ENCODE measurements around the gene VKORC1.

VKORC1 gene

GRCh38 chr16:31136287-31136662 lies 41.7 kb upstream of the VKORC1 start:
- Histone ChIP-seq H3K4me3 (ENCODE audit: low read depth in 1 of 2, low read length in 2 of 2) (no peak overlapping the region), H3K36me3 (ENCODE audit: control insufficient read depth in 1 of 2, insufficient read depth in 2 of 2, low read length in 2 of 2) (peaks cover 10 to 17% of the 10 kb centered on the region in 2 donors), H3K27ac (ENCODE audit: low read depth, low read length) (no peak overlapping the region), H3K9me3 (ENCODE audit: control insufficient read depth in 1 of 2, low read length in 2 of 2) (no peaks in the 10 kb centered on the region), H3K27me3 (ENCODE audit: control insufficient read depth in 1 of 2, insufficient read depth in 2 of 2, low read length in 2 of 2) (no peaks in the 10 kb centered on the region), H3K4me1 (ENCODE audit: control insufficient read depth in 1 of 2, insufficient read depth in 2 of 2, low read length in 2 of 2) (peaks cover 43 to 59% of the 10 kb centered on the region in 2 donors), H3K9ac (ENCODE audit: low read depth in 1 of 2, low read length in 2 of 2) (no peak overlapping the region)

- Histone ChIP-seq H3K27me3 (ENCODE audit: control insufficient read depth in 1 of 2, insufficient read depth in 2 of 2, low read length in 2 of 2) (no peaks in the 10 kb centered on the region), H3K4me1 (ENCODE audit: control insufficient read depth in 1 of 2, insufficient read depth in 2 of 2, low read length in 2 of 2) (peaks cover 43 to 57% of the 10 kb centered on the region in 2 donors), H3K4me3 (ENCODE audit: low read depth in 1 of 2, low read length in 2 of 2) (peak within 1 kb of the TSS; percentile 78 to 98), H3K36me3 (ENCODE audit: control insufficient read depth in 1 of 2, insufficient read depth in 2 of 2, low read length in 2 of 2) (peaks cover 10 to 20% of the 10 kb centered on the region in 2 donors), H3K9me3 (ENCODE audit: control insufficient read depth in 1 of 2, low read length in 2 of 2) (no peaks in the 10 kb centered on the region), H3K27ac (ENCODE audit: low read depth, low read length) (peak within 1 kb of the TSS; percentile 86), H3K9ac (ENCODE audit: low read depth in 1 of 2, low read length in 2 of 2) (peak within 1 kb of the TSS; percentile 96 to 100)
Measured at GRCh38 chr16:31135535-31136286, 41.1 kb upstream of the VKORC1 start, which contains the start of gene PRSS8. PRSS8 (minus strand) TSS chr16:31135727; CDS start chr16:31135498, 229 bp downstream.

- Histone ChIP-seq H3K4me1 (ENCODE audit: control insufficient read depth in 1 of 2, insufficient read depth in 2 of 2, low read length in 2 of 2) (peaks cover 48 to 59% of the 10 kb centered on the region in 2 donors), H3K27me3 (ENCODE audit: control insufficient read depth in 1 of 2, insufficient read depth in 2 of 2, low read length in 2 of 2) (no peaks in the 10 kb centered on the region), H3K9me3 (ENCODE audit: control insufficient read depth in 1 of 2, low read length in 2 of 2) (no peaks in the 10 kb centered on the region), H3K9ac (ENCODE audit: low read depth in 1 of 2, low read length in 2 of 2) (peak overlapping the region; percentile 96 to 100), H3K36me3 (ENCODE audit: control insufficient read depth in 1 of 2, insufficient read depth in 2 of 2, low read length in 2 of 2) (peaks cover 10 to 26% of the 10 kb centered on the region in 2 donors), H3K4me3 (ENCODE audit: low read depth in 1 of 2, low read length in 2 of 2) (peak overlapping the region; percentile 78 to 98), H3K27ac (ENCODE audit: low read depth, low read length) (peak overlapping the region; percentile 86)
Measured at GRCh38 chr16:31134625-31135534, 40.3 kb upstream of the VKORC1 start.

GRCh38 chr16:31134091-31134571 lies 39.5 kb upstream of the VKORC1 start:
- H3K9me3 ChIP-seq (ENCODE audit: control insufficient read depth in 1 of 2, low read length in 2 of 2) = no peaks in the 10 kb centered on the region
- H3K27ac ChIP-seq (ENCODE audit: low read depth, low read length) = peak overlapping the region; percentile 39
- H3K36me3 ChIP-seq (ENCODE audit: control insufficient read depth in 1 of 2, insufficient read depth in 2 of 2, low read length in 2 of 2) = peaks cover 10 to 29% of the 10 kb centered on the region in 2 donors
- peak overlapping the region; percentile 96 to 100 for H3K9ac ChIP-seq (ENCODE audit: low read depth in 1 of 2, low read length in 2 of 2)
- H3K4me3 ChIP-seq (ENCODE audit: low read depth in 1 of 2, low read length in 2 of 2) = peak overlapping the region; percentile 78 to 98
- peaks cover 52 to 62% of the 10 kb centered on the region in 2 donors for H3K4me1 ChIP-seq (ENCODE audit: control insufficient read depth in 1 of 2, insufficient read depth in 2 of 2, low read length in 2 of 2)
- no peaks in the 10 kb centered on the region for H3K27me3 ChIP-seq (ENCODE audit: control insufficient read depth in 1 of 2, insufficient read depth in 2 of 2, low read length in 2 of 2)

- Histone ChIP-seq H3K9me3 (ENCODE audit: control insufficient read depth in 1 of 2, low read length in 2 of 2) (no peaks in the 10 kb centered on the region), H3K36me3 (ENCODE audit: control insufficient read depth in 1 of 2, insufficient read depth in 2 of 2, low read length in 2 of 2) (peaks cover 10 to 29% of the 10 kb centered on the region in 2 donors), H3K27ac (ENCODE audit: low read depth, low read length) (peak overlapping the region; percentile 39), H3K9ac (ENCODE audit: low read depth in 1 of 2, low read length in 2 of 2) (peak overlapping the region; percentile 96 to 100), H3K4me3 (ENCODE audit: low read depth in 1 of 2, low read length in 2 of 2) (peak overlapping the region; percentile 78 to 98), H3K4me1 (ENCODE audit: control insufficient read depth in 1 of 2, insufficient read depth in 2 of 2, low read length in 2 of 2) (peaks cover 55 to 64% of the 10 kb centered on the region in 2 donors), H3K27me3 (ENCODE audit: control insufficient read depth in 1 of 2, insufficient read depth in 2 of 2, low read length in 2 of 2) (no peaks in the 10 kb centered on the region)
Measured at GRCh38 chr16:31133046-31133501, 38.5 kb upstream of the VKORC1 start.

- peaks cover 14 to 35% of the 10 kb centered on the region in 2 donors for H3K36me3 ChIP-seq (ENCODE audit: control insufficient read depth in 1 of 2, insufficient read depth in 2 of 2, low read length in 2 of 2)
Measured at GRCh38 chr16:31132303-31132979, 37.8 kb upstream of the VKORC1 start.

GRCh38 chr16:31131841-31132271 lies 37.3 kb upstream of the VKORC1 start:
- H3K4me1 ChIP-seq (ENCODE audit: control insufficient read depth in 1 of 2, insufficient read depth in 2 of 2, low read length in 2 of 2) = peaks cover 66 to 70% of the 10 kb centered on the region in 2 donors
- H3K27me3 ChIP-seq (ENCODE audit: control insufficient read depth in 1 of 2, insufficient read depth in 2 of 2, low read length in 2 of 2) = no peaks in the 10 kb centered on the region
- peak overlapping the region; percentile 66 to 100 for H3K9ac ChIP-seq (ENCODE audit: low read depth in 1 of 2, low read length in 2 of 2)
- no peaks in the 10 kb centered on the region for H3K9me3 ChIP-seq (ENCODE audit: control insufficient read depth in 1 of 2, low read length in 2 of 2)
- peak overlapping the region; percentile 88 for H3K27ac ChIP-seq (ENCODE audit: low read depth, low read length)
- H3K4me3 ChIP-seq (ENCODE audit: low read depth in 1 of 2, low read length in 2 of 2) = peak overlapping the region; percentile 36 to 47
- peaks cover 19 to 37% of the 10 kb centered on the region in 2 donors for H3K36me3 ChIP-seq (ENCODE audit: control insufficient read depth in 1 of 2, insufficient read depth in 2 of 2, low read length in 2 of 2)

More at GRCh38 chr16:31132303-31132979, 37.8 kb upstream of the VKORC1 start:
- H3K4me3 ChIP-seq (ENCODE audit: low read depth in 1 of 2, low read length in 2 of 2) = peak overlapping the region; percentile 36 to 47
- H3K4me1 ChIP-seq (ENCODE audit: control insufficient read depth in 1 of 2, insufficient read depth in 2 of 2, low read length in 2 of 2) = peaks cover 60 to 68% of the 10 kb centered on the region in 2 donors
- no peaks in the 10 kb centered on the region for H3K9me3 ChIP-seq (ENCODE audit: control insufficient read depth in 1 of 2, low read length in 2 of 2)
- H3K27me3 ChIP-seq (ENCODE audit: control insufficient read depth in 1 of 2, insufficient read depth in 2 of 2, low read length in 2 of 2) = no peaks in the 10 kb centered on the region
- H3K27ac ChIP-seq (ENCODE audit: low read depth, low read length) = peak overlapping the region; percentile 88
- H3K9ac ChIP-seq (ENCODE audit: low read depth in 1 of 2, low read length in 2 of 2) = peak overlapping the region; percentile 64 to 100

GRCh38 chr16:31131416-31131815 lies 36.8 kb upstream of the VKORC1 start:
- Histone ChIP-seq H3K4me3 (ENCODE audit: low read depth in 1 of 2, low read length in 2 of 2) (peak overlapping the region; percentile 43 to 47), H3K36me3 (ENCODE audit: control insufficient read depth in 1 of 2, insufficient read depth in 2 of 2, low read length in 2 of 2) (peaks cover 20 to 39% of the 10 kb centered on the region in 2 donors), H3K9ac (ENCODE audit: low read depth in 1 of 2, low read length in 2 of 2) (peak overlapping the region; percentile 66 to 100), H3K4me1 (ENCODE audit: control insufficient read depth in 1 of 2, insufficient read depth in 2 of 2, low read length in 2 of 2) (peaks cover 66 to 70% of the 10 kb centered on the region in 2 donors), H3K9me3 (ENCODE audit: control insufficient read depth in 1 of 2, low read length in 2 of 2) (no peaks in the 10 kb centered on the region), H3K27ac (ENCODE audit: low read depth, low read length) (peak overlapping the region; percentile 88), H3K27me3 (ENCODE audit: control insufficient read depth in 1 of 2, insufficient read depth in 2 of 2, low read length in 2 of 2) (no peaks in the 10 kb centered on the region)

- peak overlapping the region; percentile 66 to 100 for H3K9ac ChIP-seq (ENCODE audit: low read depth in 1 of 2, low read length in 2 of 2)
- H3K4me3 ChIP-seq (ENCODE audit: low read depth in 1 of 2, low read length in 2 of 2) = peak overlapping the region in 1 of 2 donors; percentile 47
- H3K27ac ChIP-seq (ENCODE audit: low read depth, low read length) = peak overlapping the region; percentile 88
- no peaks in the 10 kb centered on the region for H3K9me3 ChIP-seq (ENCODE audit: control insufficient read depth in 1 of 2, low read length in 2 of 2)
- no peaks in the 10 kb centered on the region for H3K27me3 ChIP-seq (ENCODE audit: control insufficient read depth in 1 of 2, insufficient read depth in 2 of 2, low read length in 2 of 2)
- peaks cover 65 to 68% of the 10 kb centered on the region in 2 donors for H3K4me1 ChIP-seq (ENCODE audit: control insufficient read depth in 1 of 2, insufficient read depth in 2 of 2, low read length in 2 of 2)
- peaks cover 20 to 44% of the 10 kb centered on the region in 2 donors for H3K36me3 ChIP-seq (ENCODE audit: control insufficient read depth in 1 of 2, insufficient read depth in 2 of 2, low read length in 2 of 2)
Measured at GRCh38 chr16:31130899-31131298, 36.3 kb upstream of the VKORC1 start.
